ENCODE measurements around the gene UMODL1.

The UMODL1 gene

DNA sequence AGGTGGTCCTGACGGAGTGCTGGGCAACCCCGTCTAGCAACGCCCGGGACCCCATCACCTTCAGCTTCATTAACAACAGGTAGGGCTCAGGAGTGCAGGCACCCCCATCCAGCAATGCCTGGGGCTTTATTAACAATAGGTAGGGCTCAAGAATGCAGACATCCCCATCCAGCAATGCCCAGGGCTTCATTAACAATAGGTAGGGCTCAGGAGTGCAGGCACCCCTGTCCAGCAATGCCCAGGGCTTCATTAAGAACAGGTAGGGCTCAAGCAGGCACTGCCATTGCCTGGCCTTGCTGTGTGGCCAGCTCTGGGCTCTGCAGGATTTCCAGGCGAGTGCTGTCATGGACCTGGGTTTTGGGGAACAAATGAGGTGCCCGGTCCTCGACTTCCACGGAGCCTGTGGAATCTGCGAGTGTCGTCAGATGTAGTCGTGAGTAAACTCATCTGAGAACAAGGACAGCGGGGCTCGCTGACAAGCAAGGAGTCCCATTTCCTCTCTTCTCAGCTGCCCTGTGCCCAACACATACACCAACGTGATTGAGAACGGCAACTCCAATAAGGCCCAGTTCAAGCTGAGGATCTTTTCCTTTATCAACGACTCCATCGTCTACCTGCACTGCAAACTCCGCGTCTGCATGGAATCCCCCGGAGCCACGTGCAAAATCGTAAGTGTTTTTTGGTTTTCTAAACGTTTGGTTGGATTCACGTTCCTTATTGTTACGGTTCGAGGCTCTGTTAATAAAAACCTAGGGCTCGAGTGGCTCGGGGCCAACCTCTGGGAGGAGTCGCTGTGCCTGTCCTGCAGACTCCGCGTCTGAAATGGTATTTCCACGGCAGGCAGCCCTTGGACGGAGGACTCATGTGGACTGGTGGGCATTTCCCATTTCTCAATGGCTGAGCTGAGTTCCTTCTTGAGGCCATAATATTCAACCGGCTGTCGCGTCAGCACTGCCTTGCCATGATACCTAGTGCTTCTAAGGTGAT lies 56.3 kb downstream of the UMODL1 start:
- TF ChIP-seq ZNF449 (tag by site-specific recombination; IDR thresholded peaks at IDR 0.05) (peak; percentile 94), CTCF (tag by site-specific recombination; IDR thresholded peaks at IDR 0.05) (no peak)
- Histone ChIP-seq H3K27ac (ENCODE audit: extremely low read depth, low read depth, low read length) (no peak overlapping the region), H3K36me3 (ENCODE audit: control insufficient read depth in 2 of 2, insufficient read depth in 1 of 2, low read length in 2 of 2) (no peaks in the 10 kb centered on the region), H3K4me3 (ENCODE audit: low read depth, low read length) (no peak overlapping the region), H3K9me3 (ENCODE audit: control insufficient read depth, insufficient read depth, low read depth, low read length) (no peaks in the 10 kb centered on the region), H3K4me1 (ENCODE audit: control insufficient read depth, insufficient read depth, low read length) (no peaks in the 10 kb centered on the region)
- ChIA-PET CTCF (interaction anchor here (0.6 to 2.7 kb wide), 4 partner anchors 10 to 264 kb away, joined by 4 to 11 read pairs (median 8); no protein-coding TSS in a partner anchor), POLR2A (no interaction called here)

DNA sequence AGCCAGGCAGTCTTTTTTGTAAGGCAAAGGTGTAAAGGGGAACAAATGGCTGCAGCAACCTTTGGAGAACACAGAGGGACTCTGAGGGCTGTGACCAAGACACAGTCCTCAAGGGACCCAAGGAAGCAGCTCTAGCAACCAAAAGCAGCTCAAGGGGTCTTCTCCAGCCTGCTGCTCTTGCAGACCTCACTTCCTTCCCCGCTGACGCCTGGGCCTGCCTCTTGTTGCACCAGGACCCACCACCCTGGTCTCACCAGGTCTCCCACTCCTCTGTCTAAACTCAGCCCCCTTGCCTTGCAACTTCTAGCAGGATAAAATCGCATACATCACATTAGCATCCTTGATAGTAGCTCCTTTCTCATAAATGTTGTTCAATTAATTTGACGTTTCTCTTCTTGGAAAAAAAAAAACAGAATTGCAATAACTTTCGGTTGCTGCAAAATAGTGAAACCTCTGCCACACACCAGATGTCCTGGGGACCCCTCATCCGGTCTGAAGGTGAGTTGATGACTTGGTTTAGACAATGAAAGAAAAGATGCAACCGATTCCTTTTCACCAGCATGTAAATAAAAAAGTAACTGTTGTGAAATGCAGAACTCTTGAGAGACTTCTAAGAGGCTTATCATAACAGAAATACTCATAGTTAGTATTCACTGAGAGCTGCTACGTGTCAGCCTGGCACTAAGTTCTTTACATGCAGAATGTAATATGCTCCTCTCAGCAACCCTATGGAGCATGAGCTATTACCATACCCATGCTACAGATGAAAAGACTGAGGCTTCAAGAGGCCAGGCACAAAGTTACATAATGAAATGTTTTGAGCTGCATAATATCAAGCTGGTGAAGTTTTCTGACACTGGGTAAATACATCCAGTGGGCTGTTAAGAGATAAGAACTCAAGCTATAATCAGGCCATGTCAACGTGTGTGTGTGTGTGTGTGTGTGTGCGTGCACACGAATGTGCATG lies 58.5 kb downstream of the UMODL1 start:
- H3K36me3 ChIP-seq (ENCODE audit: control insufficient read depth in 2 of 2, insufficient read depth in 1 of 2, low read length in 2 of 2) = no peaks in the 10 kb centered on the region
- no peaks in the 10 kb centered on the region for H3K9me3 ChIP-seq (ENCODE audit: control insufficient read depth, insufficient read depth, low read depth, low read length)
- POLR2A ChIA-PET = no interaction called here
- H3K27ac ChIP-seq (ENCODE audit: extremely low read depth, low read depth, low read length) = no peak overlapping the region
- CTCF ChIA-PET = interaction anchor here (0.6 to 1.8 kb wide), 9 partner anchors 9 to 1425 kb away, joined by 3 to 7 read pairs (median 4); no protein-coding TSS in a partner anchor
- no peaks in the 10 kb centered on the region for H3K4me1 ChIP-seq (ENCODE audit: control insufficient read depth, insufficient read depth, low read length)
- TF ChIP-seq ZNF24 (tag by site-specific recombination; IDR thresholded peaks at IDR 0.05) = no peak
- TF ChIP-seq, protein P1, sequence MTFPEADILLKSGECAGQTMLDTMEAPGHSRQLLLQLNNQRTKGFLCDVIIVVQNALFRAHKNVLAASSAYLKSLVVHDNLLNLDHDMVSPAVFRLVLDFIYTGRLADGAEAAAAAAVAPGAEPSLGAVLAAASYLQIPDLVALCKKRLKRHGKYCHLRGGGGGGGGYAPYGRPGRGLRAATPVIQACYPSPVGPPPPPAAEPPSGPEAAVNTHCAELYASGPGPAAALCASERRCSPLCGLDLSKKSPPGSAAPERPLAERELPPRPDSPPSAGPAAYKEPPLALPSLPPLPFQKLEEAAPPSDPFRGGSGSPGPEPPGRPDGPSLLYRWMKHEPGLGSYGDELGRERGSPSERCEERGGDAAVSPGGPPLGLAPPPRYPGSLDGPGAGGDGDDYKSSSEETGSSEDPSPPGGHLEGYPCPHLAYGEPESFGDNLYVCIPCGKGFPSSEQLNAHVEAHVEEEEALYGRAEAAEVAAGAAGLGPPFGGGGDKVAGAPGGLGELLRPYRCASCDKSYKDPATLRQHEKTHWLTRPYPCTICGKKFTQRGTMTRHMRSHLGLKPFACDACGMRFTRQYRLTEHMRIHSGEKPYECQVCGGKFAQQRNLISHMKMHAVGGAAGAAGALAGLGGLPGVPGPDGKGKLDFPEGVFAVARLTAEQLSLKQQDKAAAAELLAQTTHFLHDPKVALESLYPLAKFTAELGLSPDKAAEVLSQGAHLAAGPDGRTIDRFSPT (tag by site-specific recombination; IDR thresholded peaks at IDR 0.05) = no peak
- TF ChIP-seq, protein P2, sequence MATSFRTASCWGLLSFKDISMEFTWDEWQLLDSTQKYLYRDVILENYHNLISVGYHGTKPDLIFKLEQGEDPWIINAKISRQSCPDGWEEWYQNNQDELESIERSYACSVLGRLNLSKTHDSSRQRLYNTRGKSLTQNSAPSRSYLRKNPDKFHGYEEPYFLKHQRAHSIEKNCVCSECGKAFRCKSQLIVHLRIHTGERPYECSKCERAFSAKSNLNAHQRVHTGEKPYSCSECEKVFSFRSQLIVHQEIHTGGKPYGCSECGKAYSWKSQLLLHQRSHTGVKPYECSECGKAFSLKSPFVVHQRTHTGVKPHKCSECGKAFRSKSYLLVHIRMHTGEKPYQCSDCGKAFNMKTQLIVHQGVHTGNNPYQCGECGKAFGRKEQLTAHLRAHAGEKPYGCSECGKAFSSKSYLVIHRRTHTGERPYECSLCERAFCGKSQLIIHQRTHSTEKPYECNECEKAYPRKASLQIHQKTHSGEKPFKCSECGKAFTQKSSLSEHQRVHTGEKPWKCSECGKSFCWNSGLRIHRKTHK (tag by site-specific recombination; IDR thresholded peaks at IDR 0.05) = no peak
- no peak for TF ChIP-seq ZFHX2 (tag by site-specific recombination; conservative IDR thresholded peaks at IDR 0.05)
- TF ChIP-seq ZBTB10 (tag by site-specific recombination; IDR thresholded peaks at IDR 0.05) = no peak
- TF ChIP-seq ZNF701 (tag by site-specific recombination; IDR thresholded peaks at IDR 0.05) = no peak
- no peak for TF ChIP-seq MZF1 (tag by site-specific recombination; IDR thresholded peaks at IDR 0.05; ENCODE audit: borderline replicate concordance)
- TF ChIP-seq TCF7L2 (IDR thresholded peaks at IDR 0.05; ENCODE audit: borderline replicate concordance, low read depth, low read length) = no peak
- no peak for TF ChIP-seq ZNF121 (tag by site-specific recombination; IDR thresholded peaks at IDR 0.05)
- no peak for TF ChIP-seq ZIC2 (tag by site-specific recombination; IDR thresholded peaks at IDR 0.05)
- TF ChIP-seq ZNF555 (tag by site-specific recombination; conservative IDR thresholded peaks at IDR 0.05) = no peak
- no peak for TF ChIP-seq ZNF48 (tag by site-specific recombination; IDR thresholded peaks at IDR 0.05)
- TF ChIP-seq, protein P3, sequence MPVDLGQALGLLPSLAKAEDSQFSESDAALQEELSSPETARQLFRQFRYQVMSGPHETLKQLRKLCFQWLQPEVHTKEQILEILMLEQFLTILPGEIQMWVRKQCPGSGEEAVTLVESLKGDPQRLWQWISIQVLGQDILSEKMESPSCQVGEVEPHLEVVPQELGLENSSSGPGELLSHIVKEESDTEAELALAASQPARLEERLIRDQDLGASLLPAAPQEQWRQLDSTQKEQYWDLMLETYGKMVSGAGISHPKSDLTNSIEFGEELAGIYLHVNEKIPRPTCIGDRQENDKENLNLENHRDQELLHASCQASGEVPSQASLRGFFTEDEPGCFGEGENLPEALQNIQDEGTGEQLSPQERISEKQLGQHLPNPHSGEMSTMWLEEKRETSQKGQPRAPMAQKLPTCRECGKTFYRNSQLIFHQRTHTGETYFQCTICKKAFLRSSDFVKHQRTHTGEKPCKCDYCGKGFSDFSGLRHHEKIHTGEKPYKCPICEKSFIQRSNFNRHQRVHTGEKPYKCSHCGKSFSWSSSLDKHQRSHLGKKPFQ (tag by site-specific recombination; IDR thresholded peaks at IDR 0.05) = no peak
- TF ChIP-seq ZNF473 (tag by site-specific recombination; IDR thresholded peaks at IDR 0.05) = no peak
- no peak overlapping the region for H3K4me3 ChIP-seq (ENCODE audit: low read depth, low read length)

Data from HEK293 (cell line).